Mucosa of descending colon (tissue), 3 donors: ENCODE measurements around the gene RNF39. TPM values are rescaled to one million over a fixed set of nuclear protein-coding genes. Genes with fewer than 3 reads are reported as not detected.

ENCODE experiments used
- ATAC-seq: fragments of 200-7000 bp; cut with Tn5 transposase; one replicate; pipeline ENCODE4 v1.9.1; 2020; ENCODE audit warnings: mild to moderate bottlenecking, moderate library complexity
- DNase-seq, 3 donors: peaks; one replicate each; pipeline ENCODE4 v3.0.0-alpha.2; 2020
- H3K36me3 ChIP-seq: fragments of 200-600 bp; one replicate; pipeline ENCODE4 v1.8.0; 2021; ENCODE audit warnings: low read depth, mild to moderate bottlenecking
- H3K4me1 ChIP-seq: fragments of 200-600 bp; one replicate; pipeline ENCODE4 v1.8.0; 2021; ENCODE audit warnings: low read depth, mild to moderate bottlenecking
- H3K4me3 ChIP-seq: fragments of 200-600 bp; one replicate; pipeline ENCODE4 v1.8.0; 2021; ENCODE audit warnings: mild to moderate bottlenecking
- H3K9me3 ChIP-seq: fragments of 200-600 bp; one replicate; pipeline ENCODE4 v1.8.0; 2021; ENCODE audit warnings: mild to moderate bottlenecking
- CTCF ChIP-seq: fragments of 200-600 bp; IDR thresholded peaks from one replicate; pipeline ENCODE4 v1.8.0; 2022; ENCODE audit warnings: antibody characterized with exemption, mild to moderate bottlenecking
- intact Hi-C, 2 donors: fragments of 100-400 bp; cut with DNase I in 1 of 2; cut with micrococcal nuclease in 1 of 2; formaldehyde crosslinking; loops; one replicate each; pipeline versions ENCODE4 v1.11.0 to v1.11.1; 2022; cut with DNase I, micrococcal nuclease
- total RNA-seq, 3 donors: library from RNA; stranded (reverse); fragmentation: NEBNext Ultra II Directional in 2 of 3; extraction: Animal tissue kit (Norgen Biotek cat#: 25700) in 2 of 3; gene quantifications; one replicate each; pipeline versions ENCODE4 v1.2.1 to v1.2.4, GENCODE V29; 2021 to 2023
- donor health status: DM: no; HTN: no; CAD: no; lungs with moderate emphysema.
- donor health status: DM: no; HTN: no; CAD: no.
- donor health status: DM: no; HTN: yes; CAD: no.

The RNF39 gene
- total RNA-seq, 3 donors from 2014 or later = 0.87 to 2.5 TPM; not detected in 1

GRCh38 chr6:30113003-30113759 lies 37.6 kb upstream of the RNF39 start, which contains the start of gene TRIM31:
Gene TRIM31 (minus strand): TSS chr6:30113090. CDS start chr6:30112805, 285 bp downstream.
- TF ChIP-seq CTCF = no peak
- Histone ChIP-seq H3K4me3 (peak within 1 kb of the TSS; percentile 0), H3K9me3 (no peaks in the 10 kb centered on the region), H3K36me3 (no peaks in the 10 kb centered on the region), H3K4me1 (peaks cover 10% of the 10 kb centered on the region)
- intact Hi-C loops = no loop called here
- no peak for DNase-seq
- ATAC-seq = peak; percentile 91

- peak; percentile 25 for ATAC-seq
- H3K4me1 ChIP-seq = peaks cover 10% of the 10 kb centered on the region
- intact Hi-C loops = no loop called here
- no peaks in the 10 kb centered on the region for H3K36me3 ChIP-seq
- TF ChIP-seq CTCF = no peak
- peak overlapping the region; percentile 0 for H3K4me3 ChIP-seq
- no peaks in the 10 kb centered on the region for H3K9me3 ChIP-seq
- DNase-seq = no peak
These were observed 36.9 kb upstream of the RNF39 start for GRCh38 chr6:30112402-30112994.

GRCh38 chr6:30111266-30111856 lies 35.8 kb upstream of the RNF39 start:
- H3K4me3 ChIP-seq = no peak overlapping the region
- TF ChIP-seq CTCF = no peak
- ATAC-seq (peak; percentile 4), DNase-seq (peak in 1 of 3 donors; percentile 42)
- H3K36me3 ChIP-seq = no peaks in the 10 kb centered on the region
- H3K9me3 ChIP-seq = no peaks in the 10 kb centered on the region
- H3K4me1 ChIP-seq = peaks cover 10% of the 10 kb centered on the region
- intact Hi-C loops = no loop called here

- peaks cover 22% of the 10 kb centered on the region for H3K4me1 ChIP-seq
- no peak overlapping the region for H3K4me3 ChIP-seq
- no peak for TF ChIP-seq CTCF
- ATAC-seq (no peak), DNase-seq (no peak)
- no peaks in the 10 kb centered on the region for H3K36me3 ChIP-seq
- intact Hi-C loops = loop anchor here in 1 of 2 donors (10.0 kb wide), 1 partner anchor 70 kb away; no protein-coding TSS in a partner anchor
- no peaks in the 10 kb centered on the region for H3K9me3 ChIP-seq
These were observed 29.1 kb upstream of the RNF39 start for GRCh38 chr6:30104661-30105060.

GRCh38 chr6:30103872-30104179 lies 28.3 kb upstream of the RNF39 start:
- TF ChIP-seq CTCF = no peak
- peaks cover 22% of the 10 kb centered on the region for H3K4me1 ChIP-seq
- H3K36me3 ChIP-seq = no peaks in the 10 kb centered on the region
- H3K4me3 ChIP-seq = no peak overlapping the region
- intact Hi-C loops = loop anchor here in 1 of 2 donors (10.0 kb wide), 1 partner anchor 71 kb away; no protein-coding TSS in a partner anchor
- DNase-seq (no peak), ATAC-seq (no peak)
- no peaks in the 10 kb centered on the region for H3K9me3 ChIP-seq
